Activated naive CD4-positive, alpha-beta T cell treated with anti-CD3 and anti-CD28 coated beads, Interleukin-2, amount 50 U/mL, for 24 hours (primary cell): ENCODE results near the gene MERTK.

Experiments used
- H3K27ac Mint-ChIP-seq: one replicate; pipeline ENCODE4 v1.8.0; 2021; ENCODE audit warnings: mild to moderate bottlenecking, mixed read lengths
- H3K27me3 Mint-ChIP-seq: one replicate; pipeline ENCODE4 v1.8.0; 2021; ENCODE audit warnings: mixed read lengths
- H3K36me3 Mint-ChIP-seq: one replicate; pipeline ENCODE4 v1.8.0; 2021; ENCODE audit warnings: mixed read lengths
- H3K4me1 Mint-ChIP-seq: one replicate; pipeline ENCODE4 v1.8.0; 2021; ENCODE audit warnings: mixed read lengths
- H3K4me3 Mint-ChIP-seq: one replicate; pipeline ENCODE4 v1.8.0; 2021; ENCODE audit warnings: mild to moderate bottlenecking, mixed read lengths
- H3K9me3 Mint-ChIP-seq: one replicate; pipeline ENCODE4 v1.8.0; 2021; ENCODE audit warnings: mixed read lengths

MERTK gene

DNA sequence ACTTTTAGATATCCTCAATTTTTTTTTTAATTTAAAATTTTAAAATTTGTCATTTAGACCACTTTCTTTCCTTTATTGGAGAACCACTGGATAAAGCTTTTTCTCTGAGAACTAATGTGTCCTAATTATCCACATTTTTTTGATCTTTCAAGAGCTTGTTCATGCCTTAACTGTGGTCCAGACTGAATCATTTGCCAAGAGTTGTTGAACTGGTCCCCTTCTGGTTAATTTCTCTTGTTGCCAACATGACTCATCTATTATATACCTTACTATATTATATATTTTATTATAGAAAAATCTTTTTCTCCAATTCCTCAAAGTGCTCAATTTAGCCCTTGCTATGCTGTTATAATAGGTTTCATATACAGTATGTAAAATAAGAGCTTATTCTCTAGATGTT is 103.5 kb downstream of the MERTK start:
- no peaks in the 10 kb centered on the region for H3K9me3 Mint-ChIP-seq
- H3K4me1 Mint-ChIP-seq: peaks cover 11% of the 10 kb centered on the region
- H3K27ac Mint-ChIP-seq: no peak overlapping the region
- no peaks in the 10 kb centered on the region for H3K27me3 Mint-ChIP-seq
- H3K36me3 Mint-ChIP-seq: no peaks in the 10 kb centered on the region
- H3K4me3 Mint-ChIP-seq: no peak overlapping the region

DNA sequence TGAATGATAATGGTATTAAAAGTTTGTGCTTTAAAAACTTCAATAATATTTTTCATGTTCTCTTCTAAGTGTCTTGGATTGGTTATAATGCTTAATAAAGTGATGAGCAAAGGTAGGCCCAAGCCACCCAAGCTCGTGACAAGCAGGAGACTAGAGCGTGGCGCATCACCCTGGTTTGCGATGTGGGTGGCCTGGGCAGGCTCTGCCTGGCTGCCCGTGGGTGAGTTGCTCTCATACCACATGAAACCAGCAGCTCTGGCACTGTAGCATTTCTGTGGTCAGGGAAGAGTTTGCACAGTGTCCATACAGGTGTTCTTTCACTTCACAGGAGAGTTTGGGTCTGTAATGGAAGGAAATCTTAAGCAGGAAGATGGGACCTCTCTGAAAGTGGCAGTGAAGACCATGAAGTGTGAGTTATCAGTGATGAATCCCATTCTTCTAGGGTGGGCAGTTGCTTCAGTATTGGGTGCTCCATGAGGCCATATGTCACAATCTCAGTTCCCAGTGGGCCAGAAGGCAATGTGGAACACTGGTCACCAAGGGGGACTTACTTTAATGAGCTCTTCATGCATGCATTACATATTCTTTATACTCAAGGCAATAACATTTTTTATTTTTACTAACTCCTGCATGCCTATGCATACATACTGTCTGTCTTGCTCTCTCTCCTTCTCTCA is 105.3 kb downstream of the MERTK start:
- H3K36me3 Mint-ChIP-seq: no peaks in the 10 kb centered on the region
- no peaks in the 10 kb centered on the region for H3K9me3 Mint-ChIP-seq
- H3K4me3 Mint-ChIP-seq: no peak overlapping the region
- H3K27me3 Mint-ChIP-seq: no peaks in the 10 kb centered on the region
- peaks cover 11% of the 10 kb centered on the region for H3K4me1 Mint-ChIP-seq
- no peak overlapping the region for H3K27ac Mint-ChIP-seq

DNA sequence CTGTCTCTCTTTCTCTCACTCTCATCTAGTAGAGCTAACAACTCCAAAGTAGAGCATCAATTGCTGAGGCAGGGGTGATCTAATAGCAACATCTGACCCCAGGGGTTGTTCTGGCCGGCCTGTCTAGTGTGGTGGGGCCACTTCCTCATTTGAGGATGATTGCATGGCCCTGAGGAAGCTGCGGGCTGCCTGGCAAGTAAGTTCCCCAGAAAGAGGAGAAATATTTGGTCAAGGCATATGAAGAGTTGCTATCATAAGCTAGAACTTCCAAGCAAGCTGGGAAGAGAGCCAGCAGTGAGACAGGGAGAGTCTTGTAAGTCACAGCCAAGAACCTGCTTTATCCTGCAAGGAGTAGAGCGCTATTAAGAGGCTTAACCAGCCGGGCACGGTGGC is 105.8 kb downstream of the MERTK start:
- Mint-ChIP-seq H3K9me3 (no peaks in the 10 kb centered on the region), H3K36me3 (no peaks in the 10 kb centered on the region), H3K27me3 (no peaks in the 10 kb centered on the region), H3K4me1 (peaks cover 11% of the 10 kb centered on the region), H3K4me3 (no peak overlapping the region), H3K27ac (no peak overlapping the region)

DNA sequence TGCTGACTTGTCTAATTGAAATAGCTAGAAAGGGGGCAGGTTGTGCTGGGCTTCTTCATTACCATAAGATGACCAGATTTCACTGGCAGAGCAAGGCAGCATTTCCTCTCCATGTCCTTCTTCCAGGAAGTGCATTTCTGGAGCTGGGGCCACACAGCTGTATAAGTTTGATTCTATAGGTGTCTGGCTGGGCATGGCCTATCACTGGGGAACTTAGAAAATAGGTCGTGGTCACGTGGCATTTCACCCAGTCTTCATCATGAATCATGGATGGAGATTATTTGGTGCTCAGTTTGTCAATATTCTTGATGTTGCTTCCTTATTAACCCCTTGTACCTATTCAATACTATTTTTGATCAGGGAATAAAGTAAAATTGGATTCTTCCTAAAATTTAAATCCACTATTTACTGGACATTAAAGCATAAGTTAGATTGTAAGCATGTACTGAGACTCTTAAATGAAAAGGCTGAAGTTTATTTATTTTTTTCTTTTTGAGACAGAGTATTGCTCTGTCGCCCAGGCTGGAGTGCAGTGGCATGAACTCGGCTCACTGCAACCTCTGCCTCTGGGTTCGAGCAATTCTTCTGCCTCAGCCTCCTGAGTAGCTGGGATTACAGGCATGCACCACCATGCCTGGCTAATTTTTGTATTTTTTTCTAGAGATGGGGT is 107.1 kb downstream of the MERTK start:
- H3K4me1 Mint-ChIP-seq: peaks cover 10% of the 10 kb centered on the region
- no peaks in the 10 kb centered on the region for H3K27me3 Mint-ChIP-seq
- no peaks in the 10 kb centered on the region for H3K36me3 Mint-ChIP-seq
- H3K4me3 Mint-ChIP-seq: no peak overlapping the region
- H3K27ac Mint-ChIP-seq: no peak overlapping the region
- no peaks in the 10 kb centered on the region for H3K9me3 Mint-ChIP-seq

DNA sequence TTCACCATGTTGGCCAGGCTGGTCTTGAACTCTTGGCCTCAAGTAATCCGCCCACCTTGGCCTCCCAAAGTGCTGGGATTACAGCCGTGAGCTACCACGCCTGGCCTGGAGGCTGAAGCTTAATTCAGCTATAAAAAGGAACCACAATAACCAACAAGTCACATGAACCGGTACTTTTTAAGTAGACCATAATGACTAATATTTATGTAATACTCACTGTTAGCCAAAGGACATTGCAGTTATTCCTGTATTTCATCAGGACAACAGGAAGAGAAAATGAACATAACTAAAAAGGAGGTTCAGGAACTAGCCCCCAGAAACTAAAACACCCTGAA is 107.6 kb downstream of the MERTK start:
- no peaks in the 10 kb centered on the region for H3K27me3 Mint-ChIP-seq
- H3K4me3 Mint-ChIP-seq: no peak overlapping the region
- H3K4me1 Mint-ChIP-seq: peaks cover 5% of the 10 kb centered on the region
- no peaks in the 10 kb centered on the region for H3K36me3 Mint-ChIP-seq
- no peaks in the 10 kb centered on the region for H3K9me3 Mint-ChIP-seq
- no peak overlapping the region for H3K27ac Mint-ChIP-seq

DNA sequence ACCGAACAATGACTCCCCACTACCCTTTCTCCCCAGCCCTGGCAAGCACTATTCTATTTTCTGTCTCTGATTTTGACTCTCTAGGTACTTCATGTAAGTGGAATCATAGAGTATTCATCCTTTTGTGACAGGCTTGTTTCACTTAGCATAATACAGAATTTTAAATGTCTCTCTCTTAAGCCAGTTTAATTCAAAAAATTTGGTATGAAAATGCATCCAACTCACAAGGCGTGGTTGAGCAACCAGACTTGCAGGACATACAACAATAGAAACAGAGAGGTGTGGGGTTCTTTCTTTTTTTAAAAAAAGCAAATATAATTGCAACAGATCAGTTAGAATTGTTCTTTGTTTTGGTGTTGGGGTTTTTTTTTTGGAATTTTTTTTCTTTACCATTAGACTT is 109.1 kb downstream of the MERTK start:
- H3K9me3 Mint-ChIP-seq: no peaks in the 10 kb centered on the region
- H3K27ac Mint-ChIP-seq: no peak overlapping the region
- no peaks in the 10 kb centered on the region for H3K36me3 Mint-ChIP-seq
- no peak overlapping the region for H3K4me3 Mint-ChIP-seq
- H3K27me3 Mint-ChIP-seq: no peaks in the 10 kb centered on the region
- no peaks in the 10 kb centered on the region for H3K4me1 Mint-ChIP-seq

DNA sequence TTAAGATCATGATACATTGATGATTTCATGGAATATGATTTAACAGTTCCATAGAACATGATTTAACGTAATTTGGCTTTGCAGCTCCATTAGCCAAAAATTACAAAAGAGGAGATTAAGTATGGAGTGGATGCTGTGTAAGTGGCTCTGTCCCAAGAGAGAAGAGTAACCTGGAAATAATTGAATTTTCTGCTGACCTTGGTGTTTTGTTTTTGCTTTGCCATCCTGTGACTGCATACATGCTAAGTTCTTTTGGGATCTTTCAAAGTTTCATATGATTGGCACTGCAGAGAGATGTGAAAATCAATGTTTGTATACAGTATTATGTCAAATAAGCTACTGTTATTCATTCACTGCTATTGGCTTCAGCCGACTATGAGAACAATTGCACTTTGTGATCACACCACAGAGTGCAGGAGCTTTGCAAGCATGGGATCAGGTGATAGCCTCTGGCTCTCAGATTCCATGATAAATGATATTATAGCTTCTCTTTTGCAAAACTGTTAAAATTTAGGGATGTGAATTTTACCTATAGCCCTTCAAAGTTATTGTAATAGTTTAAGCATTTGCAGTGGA is 110.6 kb downstream of the MERTK start:
- Mint-ChIP-seq H3K9me3 (no peaks in the 10 kb centered on the region), H3K36me3 (no peaks in the 10 kb centered on the region), H3K4me1 (no peaks in the 10 kb centered on the region), H3K27me3 (no peaks in the 10 kb centered on the region), H3K4me3 (no peak overlapping the region), H3K27ac (no peak overlapping the region)

DNA sequence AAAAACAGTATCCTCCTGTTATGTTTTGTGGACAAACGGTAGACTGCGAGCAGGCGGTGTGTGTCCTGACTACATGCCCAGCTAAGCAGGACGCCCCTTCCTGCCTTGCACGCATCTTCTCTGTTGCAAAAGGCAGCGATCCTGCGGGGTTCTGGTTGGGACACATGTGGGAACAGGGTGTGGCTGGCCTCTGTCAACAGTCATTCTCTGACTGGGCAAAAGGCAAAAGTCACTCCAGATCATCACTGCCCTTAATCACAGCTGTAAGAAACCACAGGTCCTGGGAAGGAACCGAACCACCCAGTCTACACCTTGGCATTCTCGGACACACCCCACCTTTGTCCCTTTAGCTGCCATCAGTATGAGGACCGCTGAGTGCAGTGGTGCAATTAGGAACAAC is 112.3 kb downstream of the MERTK start:
- no peak overlapping the region for H3K4me3 Mint-ChIP-seq
- no peaks in the 10 kb centered on the region for H3K4me1 Mint-ChIP-seq
- no peaks in the 10 kb centered on the region for H3K9me3 Mint-ChIP-seq
- no peak overlapping the region for H3K27ac Mint-ChIP-seq
- H3K36me3 Mint-ChIP-seq: no peaks in the 10 kb centered on the region
- no peaks in the 10 kb centered on the region for H3K27me3 Mint-ChIP-seq

DNA sequence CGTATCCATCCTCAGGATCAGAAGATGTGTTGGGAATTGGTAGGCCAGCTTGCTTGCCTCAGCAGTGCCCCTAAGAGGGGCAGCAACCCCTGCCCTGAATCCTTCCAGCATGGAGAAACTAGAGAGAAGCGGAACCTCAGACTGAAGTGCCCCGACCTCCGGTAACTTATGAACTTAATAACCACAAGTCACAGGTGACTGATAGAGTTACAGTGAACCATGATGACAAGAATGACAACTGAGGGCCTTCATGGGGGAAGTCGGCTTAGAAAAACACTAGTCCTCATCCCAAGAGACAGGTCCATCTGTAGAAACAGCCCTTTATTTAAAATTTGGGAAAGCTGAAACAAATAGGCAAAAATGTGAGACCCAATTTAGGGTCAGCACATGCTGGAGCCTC is 114.1 kb downstream of the MERTK start:
- no peaks in the 10 kb centered on the region for H3K36me3 Mint-ChIP-seq
- H3K4me1 Mint-ChIP-seq: no peaks in the 10 kb centered on the region
- no peak overlapping the region for H3K4me3 Mint-ChIP-seq
- no peaks in the 10 kb centered on the region for H3K9me3 Mint-ChIP-seq
- no peaks in the 10 kb centered on the region for H3K27me3 Mint-ChIP-seq
- H3K27ac Mint-ChIP-seq: no peak overlapping the region

DNA sequence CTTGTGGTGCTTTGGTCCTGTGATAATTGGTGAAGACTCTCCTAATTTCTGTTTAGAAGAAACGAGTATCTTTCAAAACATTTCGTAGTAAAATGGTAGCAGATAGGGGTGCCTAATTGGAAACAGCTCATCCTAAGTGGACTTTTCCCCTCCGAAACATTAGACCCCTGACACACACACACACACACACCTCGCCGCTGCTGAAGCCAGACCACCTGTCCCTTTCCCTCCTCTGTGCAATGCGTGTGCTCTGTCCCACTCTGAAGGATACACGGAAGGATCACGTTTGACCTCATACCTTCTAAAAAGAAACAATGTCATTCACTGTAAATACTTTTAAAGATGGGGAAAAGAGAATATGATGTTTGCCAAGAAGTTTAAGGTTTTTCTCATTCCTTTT is 120.4 kb downstream of the MERTK start:
- Mint-ChIP-seq H3K4me1 (no peaks in the 10 kb centered on the region), H3K27me3 (no peaks in the 10 kb centered on the region), H3K9me3 (no peaks in the 10 kb centered on the region), H3K27ac (no peak overlapping the region), H3K36me3 (no peaks in the 10 kb centered on the region), H3K4me3 (no peak overlapping the region)

DNA sequence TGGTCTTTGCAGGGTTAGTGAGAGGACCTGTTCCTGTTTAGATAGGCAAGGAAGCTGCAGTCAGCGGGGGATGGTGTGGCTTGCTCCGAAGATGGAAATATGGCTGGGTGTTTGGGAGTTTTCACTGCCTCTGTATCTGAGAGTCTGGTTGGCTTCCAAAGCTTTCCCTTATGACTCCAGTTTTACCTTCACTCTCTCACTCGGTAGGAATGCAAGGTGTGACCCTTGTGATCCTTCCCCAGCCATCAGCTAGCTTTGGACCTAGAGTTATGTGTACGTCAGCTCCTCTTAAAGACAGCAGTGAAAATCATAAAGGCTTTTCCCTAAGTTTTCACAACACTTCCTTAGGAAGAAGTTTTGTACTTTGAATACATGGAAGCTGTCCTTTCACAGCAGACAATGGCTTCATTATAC is 121.2 kb downstream of the MERTK start:
- Mint-ChIP-seq H3K36me3 (no peaks in the 10 kb centered on the region), H3K4me1 (no peaks in the 10 kb centered on the region), H3K9me3 (no peaks in the 10 kb centered on the region), H3K27me3 (no peaks in the 10 kb centered on the region), H3K4me3 (no peak overlapping the region), H3K27ac (no peak overlapping the region)

DNA sequence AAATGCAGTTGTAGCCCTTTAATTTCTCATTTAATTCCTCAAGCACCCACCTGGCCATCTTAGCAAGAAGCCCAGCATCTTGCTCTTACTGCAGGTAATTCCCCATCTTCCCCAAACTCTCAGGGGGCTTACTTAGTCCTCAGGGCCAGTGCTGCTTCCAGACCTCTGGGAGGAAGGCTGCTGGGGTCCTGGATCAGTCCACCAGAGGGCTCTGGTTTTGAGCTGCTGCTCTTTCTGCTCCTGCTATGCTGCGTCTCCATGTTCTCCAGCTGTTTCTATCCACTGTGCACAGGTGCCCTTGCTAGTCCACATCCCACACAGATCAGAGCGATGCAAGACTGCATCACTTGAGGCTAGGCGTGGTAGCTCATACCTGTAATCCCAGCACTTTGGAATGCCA is 122.2 kb downstream of the MERTK start:
- Mint-ChIP-seq H3K27me3 (no peaks in the 10 kb centered on the region), H3K4me3 (no peak overlapping the region), H3K27ac (no peak overlapping the region), H3K36me3 (no peaks in the 10 kb centered on the region), H3K4me1 (no peaks in the 10 kb centered on the region), H3K9me3 (no peaks in the 10 kb centered on the region)

DNA sequence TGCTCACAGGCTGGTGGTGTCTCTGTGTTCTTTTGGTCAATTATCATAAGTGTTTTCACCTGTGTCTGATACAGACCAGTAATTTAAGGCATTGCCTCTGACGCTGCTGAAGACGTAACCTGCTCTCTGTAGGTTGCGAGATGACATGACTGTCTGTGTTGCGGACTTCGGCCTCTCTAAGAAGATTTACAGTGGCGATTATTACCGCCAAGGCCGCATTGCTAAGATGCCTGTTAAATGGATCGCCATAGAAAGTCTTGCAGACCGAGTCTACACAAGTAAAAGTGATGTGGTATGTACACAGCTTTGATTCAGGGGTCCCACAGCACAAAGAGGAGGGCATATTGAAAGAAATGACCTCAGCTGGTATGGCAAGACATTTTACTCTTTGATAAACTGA is 122.9 kb downstream of the MERTK start:
- no peak overlapping the region for H3K4me3 Mint-ChIP-seq
- H3K27ac Mint-ChIP-seq: no peak overlapping the region
- no peaks in the 10 kb centered on the region for H3K9me3 Mint-ChIP-seq
- no peaks in the 10 kb centered on the region for H3K4me1 Mint-ChIP-seq
- no peaks in the 10 kb centered on the region for H3K27me3 Mint-ChIP-seq
- no peaks in the 10 kb centered on the region for H3K36me3 Mint-ChIP-seq

DNA sequence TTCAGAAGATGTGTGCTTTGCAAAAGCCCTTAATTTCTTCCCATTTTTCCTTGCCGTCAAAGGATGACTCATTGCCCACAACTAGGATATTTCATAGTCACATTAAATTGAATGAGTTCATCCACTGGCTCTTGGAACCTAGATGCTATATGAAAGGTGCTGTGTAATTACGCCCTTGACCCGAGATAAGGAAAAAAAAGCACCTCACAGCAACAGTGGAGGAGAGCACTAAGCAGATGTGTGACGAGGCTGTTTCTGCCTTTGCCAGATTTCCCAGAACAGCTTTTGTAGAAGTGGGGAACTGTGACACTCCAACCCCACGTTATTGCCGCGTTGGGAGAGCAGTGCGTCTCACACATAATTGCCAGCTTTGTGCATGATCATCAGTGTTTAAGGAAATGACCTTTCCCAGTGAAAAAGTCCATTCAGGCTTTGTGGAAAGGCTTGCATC is 123.4 kb downstream of the MERTK start:
- no peaks in the 10 kb centered on the region for H3K4me1 Mint-ChIP-seq
- no peaks in the 10 kb centered on the region for H3K27me3 Mint-ChIP-seq

DNA sequence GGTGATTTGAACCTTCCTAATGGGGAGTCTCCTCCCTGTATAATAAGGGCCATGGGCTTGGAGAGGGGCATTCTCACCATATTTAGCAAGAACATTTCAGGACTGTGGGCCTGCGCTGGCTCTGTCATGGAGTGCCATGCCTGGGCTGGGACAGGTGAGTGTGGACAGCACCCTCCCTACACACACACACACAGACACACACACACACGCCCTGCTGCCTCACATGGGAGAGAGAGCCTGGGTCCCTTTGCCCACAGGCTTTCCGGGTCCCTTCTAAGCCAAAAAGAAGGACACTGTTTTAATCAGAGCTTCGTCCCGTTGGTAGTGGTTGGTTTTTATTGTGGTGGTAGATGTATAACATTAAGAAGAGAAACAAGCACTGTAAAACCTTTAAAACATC is 125.3 kb downstream of the MERTK start:
- Mint-ChIP-seq H3K36me3 (no peaks in the 10 kb centered on the region), H3K9me3 (no peaks in the 10 kb centered on the region), H3K4me1 (no peaks in the 10 kb centered on the region), H3K27ac (no peak overlapping the region), H3K27me3 (no peaks in the 10 kb centered on the region), H3K4me3 (no peak overlapping the region)

More for the DNA sequence above, 123.4 kb downstream of the MERTK start:
- H3K27ac Mint-ChIP-seq: no peak overlapping the region
- no peaks in the 10 kb centered on the region for H3K9me3 Mint-ChIP-seq
- no peak overlapping the region for H3K4me3 Mint-ChIP-seq
- H3K36me3 Mint-ChIP-seq: no peaks in the 10 kb centered on the region

DNA sequence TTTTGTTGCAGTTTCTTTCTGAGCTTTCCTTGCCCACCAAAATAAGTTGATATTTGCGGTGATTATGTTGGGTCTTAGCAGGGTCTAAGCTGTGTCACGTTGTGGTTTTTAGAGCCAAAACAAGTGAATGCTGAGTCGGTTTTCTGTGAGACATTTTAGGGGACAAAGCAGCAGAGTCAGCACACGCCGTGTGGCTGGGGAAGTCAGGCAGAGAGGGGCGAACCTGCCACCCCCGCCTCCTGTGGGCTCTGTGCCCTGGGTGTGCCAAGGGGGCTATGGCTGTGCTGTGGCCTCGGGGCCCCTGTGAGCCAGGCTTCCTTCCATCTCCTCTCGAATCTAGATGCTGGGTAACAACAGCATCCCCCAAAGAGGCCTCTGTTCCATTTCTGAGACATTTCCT is 125.8 kb downstream of the MERTK start:
- no peaks in the 10 kb centered on the region for H3K9me3 Mint-ChIP-seq
- no peaks in the 10 kb centered on the region for H3K4me1 Mint-ChIP-seq
- no peaks in the 10 kb centered on the region for H3K36me3 Mint-ChIP-seq
- H3K4me3 Mint-ChIP-seq: no peak overlapping the region
- H3K27ac Mint-ChIP-seq: no peak overlapping the region
- no peaks in the 10 kb centered on the region for H3K27me3 Mint-ChIP-seq
